ENCODE measurements around the gene ZNF503. TPM values are rescaled to one million over a fixed set of nuclear protein-coding genes. Genes with fewer than 3 reads are reported as not detected.
A peak's percentile ranks its signal among the peaks of the same experiment; 100 is the strongest.

The ZNF503 gene
- total and polyA plus RNA-seq, 2 donors from 2014 or later = 34.7 to 45.8 TPM

DNA sequence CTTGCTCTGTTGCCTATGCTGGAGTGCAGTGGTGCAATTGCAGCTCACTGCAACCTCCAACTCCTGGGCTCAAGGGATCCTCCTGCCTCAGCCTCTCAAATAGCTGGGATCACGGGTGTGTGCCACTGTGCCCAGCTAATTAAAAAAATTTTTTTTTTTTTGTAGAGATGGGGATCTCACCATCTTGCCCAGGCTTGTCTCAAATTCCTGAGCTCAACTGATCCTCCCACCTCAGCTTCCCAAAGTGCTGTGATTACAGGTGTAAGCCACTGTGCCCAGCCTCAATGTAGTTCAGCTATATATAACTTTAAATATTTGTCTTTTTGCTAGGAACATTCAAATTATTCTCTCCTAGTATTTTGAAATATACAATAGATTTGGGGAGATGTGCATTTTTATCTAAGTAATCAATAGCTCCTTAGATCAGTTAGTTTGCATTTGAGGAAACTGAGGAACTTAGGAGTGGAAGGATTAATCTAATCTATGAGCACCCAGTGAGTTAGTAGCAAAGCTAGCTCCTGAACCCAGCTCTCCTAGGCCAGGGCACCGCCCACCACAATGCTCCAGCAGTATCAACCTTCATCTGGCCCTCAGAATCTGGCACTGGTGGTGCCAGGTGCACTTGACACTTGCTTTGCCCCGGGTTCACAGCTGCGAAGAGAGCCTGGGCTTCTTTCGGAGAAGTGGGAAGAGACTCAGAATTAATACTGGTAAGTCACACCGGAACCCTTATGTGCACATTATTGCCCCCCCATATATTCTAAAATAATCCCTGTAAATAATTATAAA lies 23.9 kb upstream of the ZNF503 start:
- H3K27ac ChIP-seq (ENCODE audit: low read depth in 2 of 2, low read length in 2 of 2) = no peak overlapping the region
- FAIRE-seq (no peak), DNase-seq (peak in 1 of 5 donors; percentile 12)
- no peak for TF ChIP-seq CTCF (IDR thresholded peaks at IDR 0.05; ENCODE audit: borderline replicate concordance, extremely low read depth, insufficient read depth)
- no peak overlapping the region for H3K9ac ChIP-seq (ENCODE audit: low read length in 3 of 3)
- H3K4me1 ChIP-seq (ENCODE audit: control insufficient read depth in 2 of 3, insufficient read depth in 2 of 3, low read depth in 1 of 3, low read length in 3 of 3) = peaks cover 0 to 14% (median 5%) of the 10 kb centered on the region in 3 donors
- H3K9me3 ChIP-seq (ENCODE audit: control insufficient read depth in 2 of 3, insufficient read depth in 1 of 3, low read length in 3 of 3) = no peaks in the 10 kb centered on the region
- no peak overlapping the region for H3K4me3 ChIP-seq (ENCODE audit: low read length in 3 of 3)
- no peaks in the 10 kb centered on the region for H3K27me3 ChIP-seq (ENCODE audit: control insufficient read depth, insufficient read depth, low read length)
- intact Hi-C loops (cut with DNase I) = no loop called here
- H3K36me3 ChIP-seq (ENCODE audit: control insufficient read depth in 2 of 3, insufficient read depth in 3 of 3, low read length in 3 of 3) = no peaks in the 10 kb centered on the region

DNA sequence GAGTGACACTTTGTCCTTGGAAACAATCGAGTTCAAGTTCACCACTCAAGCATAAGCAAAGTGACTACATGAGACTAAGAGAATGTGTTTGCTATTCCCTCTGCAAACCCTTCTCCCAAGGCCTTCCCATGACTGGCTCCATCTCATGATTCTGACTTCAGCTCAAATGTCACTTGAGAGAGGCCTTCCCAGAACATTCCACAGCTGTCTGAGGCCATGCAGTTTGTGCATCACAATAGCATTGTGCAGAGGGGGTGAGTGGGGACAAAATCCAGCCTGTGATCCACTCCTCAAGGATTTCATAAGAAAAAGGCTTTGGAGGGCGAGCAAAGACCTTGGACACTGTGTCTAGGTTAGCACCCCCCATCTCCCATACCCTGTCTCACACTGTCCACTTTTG lies 23.0 kb upstream of the ZNF503 start:
- Histone ChIP-seq H3K27ac (ENCODE audit: low read depth in 2 of 2, low read length in 2 of 2) (no peak overlapping the region), H3K27me3 (ENCODE audit: control insufficient read depth, insufficient read depth, low read length) (no peaks in the 10 kb centered on the region), H3K9ac (ENCODE audit: low read length in 3 of 3) (no peak overlapping the region), H3K4me3 (ENCODE audit: low read length in 3 of 3) (no peak overlapping the region), H3K36me3 (ENCODE audit: control insufficient read depth in 2 of 3, insufficient read depth in 3 of 3, low read length in 3 of 3) (no peaks in the 10 kb centered on the region), H3K4me1 (ENCODE audit: control insufficient read depth in 2 of 3, insufficient read depth in 2 of 3, low read depth in 1 of 3, low read length in 3 of 3) (peaks cover 0 to 8% (median 0%) of the 10 kb centered on the region in 3 donors), H3K9me3 (ENCODE audit: control insufficient read depth in 2 of 3, insufficient read depth in 1 of 3, low read length in 3 of 3) (no peaks in the 10 kb centered on the region)
- FAIRE-seq = no peak
- peak in 2 of 5 donors; percentile 15 to 26 for DNase-seq
- no peak for TF ChIP-seq CTCF (IDR thresholded peaks at IDR 0.05; ENCODE audit: borderline replicate concordance, extremely low read depth, insufficient read depth)
- intact Hi-C loops (cut with DNase I) = no loop called here

GRCh38 chr10:75422913-75423312 lies 21.3 kb upstream of the ZNF503 start:
- TF ChIP-seq CTCF (IDR thresholded peaks at IDR 0.05; ENCODE audit: borderline replicate concordance, extremely low read depth, insufficient read depth) = no peak
- intact Hi-C loops (cut with DNase I) = no loop called here
- FAIRE-seq = no peak

More at GRCh38 chr10:75422913-75423312, 21.3 kb upstream of the ZNF503 start:
- Histone ChIP-seq H3K27me3 (ENCODE audit: control insufficient read depth, insufficient read depth, low read length) (no peaks in the 10 kb centered on the region), H3K36me3 (ENCODE audit: control insufficient read depth in 2 of 3, insufficient read depth in 3 of 3, low read length in 3 of 3) (no peaks in the 10 kb centered on the region), H3K4me3 (ENCODE audit: low read length in 3 of 3) (no peak overlapping the region), H3K4me1 (ENCODE audit: control insufficient read depth in 2 of 3, insufficient read depth in 2 of 3, low read depth in 1 of 3, low read length in 3 of 3) (no peaks in the 10 kb centered on the region), H3K27ac (ENCODE audit: low read depth in 2 of 2, low read length in 2 of 2) (no peak overlapping the region), H3K9ac (ENCODE audit: low read length in 3 of 3) (no peak overlapping the region), H3K9me3 (ENCODE audit: control insufficient read depth in 2 of 3, insufficient read depth in 1 of 3, low read length in 3 of 3) (no peaks in the 10 kb centered on the region)
- DNase-seq = peak in 1 of 5 donors; percentile 13
